ENCODE data around the gene MYCBP. TPM values are rescaled to one million over a fixed set of nuclear protein-coding genes. Genes with fewer than 3 reads are reported as not detected.
"Not testable (repeated sequence)": the region's sequence is repeated elsewhere in the genome, so short reads cannot be mapped to it uniquely, and the experiment has no call there.

The MYCBP gene
- total RNA-seq, 1 donor from 2014 or later, result 28.9 TPM

GRCh38 chr1:38915352-38915948 lies 42.3 kb upstream of the MYCBP start:
- H3K4me2 ChIP-seq (ENCODE audit: low read length), result no peak overlapping the region
- no peaks in the 10 kb centered on the region for H3K4me1 ChIP-seq (ENCODE audit: insufficient read depth, low read length)
- Mint-ChIP-seq H3K27ac (ENCODE audit: unreplicated experiment) (no peak overlapping the region), H3K4me1 (ENCODE audit: low read depth, unreplicated experiment) (no peaks in the 10 kb centered on the region), H3K9me3 (ENCODE audit: unreplicated experiment) (no peaks in the 10 kb centered on the region), H3K4me3 (ENCODE audit: unreplicated experiment) (no peak overlapping the region), H3K27me3 (ENCODE audit: low read depth, unreplicated experiment) (peaks cover 4% of the 10 kb centered on the region), H3K36me3 (ENCODE audit: low read depth, unreplicated experiment) (peaks cover 6% of the 10 kb centered on the region)
- no peak overlapping the region for H2AFZ ChIP-seq (ENCODE audit: low read depth, low read length)
- H3K9ac ChIP-seq (ENCODE audit: low read length), result no peak overlapping the region
- no peak overlapping the region for H3K27ac ChIP-seq (ENCODE audit: low read depth, low read length)
- FAIRE-seq (no peak), DNase-seq (ENCODE audit: low read depth) (no peak)
- H3K27me3 ChIP-seq (ENCODE audit: insufficient read depth, low read length), result no peaks in the 10 kb centered on the region
- H3K9me3 ChIP-seq (ENCODE audit: insufficient read depth, low read depth, low read length), result no peaks in the 10 kb centered on the region
- no peak overlapping the region for H3K4me3 ChIP-seq (ENCODE audit: insufficient read depth, low read depth, low read length)
- no peaks in the 10 kb centered on the region for H4K20me1 ChIP-seq (ENCODE audit: insufficient read depth, low read length)
- TF ChIP-seq CTCF (IDR thresholded peaks at IDR 0.05; ENCODE audit: insufficient read depth, low read depth, low read length), result no peak
- TF ChIP-seq EZH2 (IDR thresholded peaks at IDR 0.05; ENCODE audit: insufficient read depth, low read length), result no peak
- no peaks in the 10 kb centered on the region for H3K36me3 ChIP-seq (ENCODE audit: insufficient read depth, low read length)
- H3K79me2 ChIP-seq (ENCODE audit: insufficient read depth, low read length), result no peaks in the 10 kb centered on the region

- not testable (repeated sequence) for H4K20me1 ChIP-seq (ENCODE audit: insufficient read depth, low read length); H3K9ac ChIP-seq (ENCODE audit: low read length); H3K79me2 ChIP-seq (ENCODE audit: insufficient read depth, low read length); H2AFZ ChIP-seq (ENCODE audit: low read depth, low read length); DNase-seq (ENCODE audit: low read depth); H3K4me2 ChIP-seq (ENCODE audit: low read length); H3K4me1 Mint-ChIP-seq (ENCODE audit: low read depth, unreplicated experiment); H3K36me3 Mint-ChIP-seq (ENCODE audit: low read depth, unreplicated experiment); H3K4me3 ChIP-seq (ENCODE audit: insufficient read depth, low read depth, low read length); FAIRE-seq; H3K27me3 ChIP-seq (ENCODE audit: insufficient read depth, low read length); H3K36me3 ChIP-seq (ENCODE audit: insufficient read depth, low read length); H3K9me3 Mint-ChIP-seq (ENCODE audit: unreplicated experiment); H3K27me3 Mint-ChIP-seq (ENCODE audit: low read depth, unreplicated experiment); H3K4me1 ChIP-seq (ENCODE audit: insufficient read depth, low read length); H3K9me3 ChIP-seq (ENCODE audit: insufficient read depth, low read depth, low read length); H3K4me3 Mint-ChIP-seq (ENCODE audit: unreplicated experiment); H3K27ac Mint-ChIP-seq (ENCODE audit: unreplicated experiment); H3K27ac ChIP-seq (ENCODE audit: low read depth, low read length)
Observed at GRCh38 chr1:38914908-38915307, 41.8 kb upstream of the MYCBP start.

GRCh38 chr1:38908821-38909220 lies 35.7 kb upstream of the MYCBP start:
- H3K9me3 ChIP-seq (ENCODE audit: insufficient read depth, low read depth, low read length), result no peaks in the 10 kb centered on the region
- H3K27ac ChIP-seq (ENCODE audit: low read depth, low read length), result no peak overlapping the region
- H3K27me3 Mint-ChIP-seq (ENCODE audit: low read depth, unreplicated experiment), result no peaks in the 10 kb centered on the region
- H3K79me2 ChIP-seq (ENCODE audit: insufficient read depth, low read length), result no peaks in the 10 kb centered on the region
- no peak overlapping the region for H3K9ac ChIP-seq (ENCODE audit: low read length)
- TF ChIP-seq CTCF (IDR thresholded peaks at IDR 0.05; ENCODE audit: insufficient read depth, low read depth, low read length), result no peak
- TF ChIP-seq EZH2 (IDR thresholded peaks at IDR 0.05; ENCODE audit: insufficient read depth, low read length), result no peak
- no peak overlapping the region for H3K4me3 ChIP-seq (ENCODE audit: insufficient read depth, low read depth, low read length)
- H4K20me1 ChIP-seq (ENCODE audit: insufficient read depth, low read length), result no peaks in the 10 kb centered on the region
- H3K36me3 ChIP-seq (ENCODE audit: insufficient read depth, low read length), result no peaks in the 10 kb centered on the region
- FAIRE-seq (no peak), DNase-seq (ENCODE audit: low read depth) (no peak)
- no peaks in the 10 kb centered on the region for H3K4me1 Mint-ChIP-seq (ENCODE audit: low read depth, unreplicated experiment)
- no peaks in the 10 kb centered on the region for H3K4me1 ChIP-seq (ENCODE audit: insufficient read depth, low read length)
- H3K4me3 Mint-ChIP-seq (ENCODE audit: unreplicated experiment), result no peak overlapping the region
- H3K27ac Mint-ChIP-seq (ENCODE audit: unreplicated experiment), result no peak overlapping the region
- H3K4me2 ChIP-seq (ENCODE audit: low read length), result no peak overlapping the region
- no peak overlapping the region for H2AFZ ChIP-seq (ENCODE audit: low read depth, low read length)
- H3K36me3 Mint-ChIP-seq (ENCODE audit: low read depth, unreplicated experiment), result peaks cover 3% of the 10 kb centered on the region
- H3K9me3 Mint-ChIP-seq (ENCODE audit: unreplicated experiment), result peaks cover 5% of the 10 kb centered on the region
- no peaks in the 10 kb centered on the region for H3K27me3 ChIP-seq (ENCODE audit: insufficient read depth, low read length)

All from astrocyte (in vitro differentiated cells and primary cell).